Measurements from ENCODE around the gene PLEKHG4.

PLEKHG4 gene

DNA sequence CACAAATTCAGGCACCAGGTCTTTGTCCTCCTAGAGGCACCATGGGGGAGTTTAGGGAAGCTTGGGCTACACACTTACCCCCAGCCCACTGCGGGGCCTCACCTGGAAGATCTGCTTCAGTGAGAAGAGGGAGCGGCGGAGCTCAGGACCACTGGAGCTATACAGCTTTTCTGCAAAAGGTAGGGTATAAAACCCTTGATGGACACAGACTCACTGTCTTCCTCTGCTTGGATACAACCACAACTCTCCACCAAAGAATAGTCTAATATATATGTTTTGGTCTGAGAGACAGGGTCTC is 41.1 kb upstream of the PLEKHG4 start:
- no peaks in the 10 kb centered on the region for H3K27me3 ChIP-seq (ENCODE audit: control insufficient read depth, insufficient read depth, low read length)
- no peak overlapping the region for H3K27ac ChIP-seq
- H2AFZ ChIP-seq: no peak overlapping the region
- TF ChIP-seq, protein P1, sequence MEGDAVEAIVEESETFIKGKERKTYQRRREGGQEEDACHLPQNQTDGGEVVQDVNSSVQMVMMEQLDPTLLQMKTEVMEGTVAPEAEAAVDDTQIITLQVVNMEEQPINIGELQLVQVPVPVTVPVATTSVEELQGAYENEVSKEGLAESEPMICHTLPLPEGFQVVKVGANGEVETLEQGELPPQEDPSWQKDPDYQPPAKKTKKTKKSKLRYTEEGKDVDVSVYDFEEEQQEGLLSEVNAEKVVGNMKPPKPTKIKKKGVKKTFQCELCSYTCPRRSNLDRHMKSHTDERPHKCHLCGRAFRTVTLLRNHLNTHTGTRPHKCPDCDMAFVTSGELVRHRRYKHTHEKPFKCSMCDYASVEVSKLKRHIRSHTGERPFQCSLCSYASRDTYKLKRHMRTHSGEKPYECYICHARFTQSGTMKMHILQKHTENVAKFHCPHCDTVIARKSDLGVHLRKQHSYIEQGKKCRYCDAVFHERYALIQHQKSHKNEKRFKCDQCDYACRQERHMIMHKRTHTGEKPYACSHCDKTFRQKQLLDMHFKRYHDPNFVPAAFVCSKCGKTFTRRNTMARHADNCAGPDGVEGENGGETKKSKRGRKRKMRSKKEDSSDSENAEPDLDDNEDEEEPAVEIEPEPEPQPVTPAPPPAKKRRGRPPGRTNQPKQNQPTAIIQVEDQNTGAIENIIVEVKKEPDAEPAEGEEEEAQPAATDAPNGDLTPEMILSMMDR (IDR thresholded peaks at IDR 0.05): no peak
- no peak overlapping the region for H3K4me2 ChIP-seq (ENCODE audit: low read length)
- no peaks in the 10 kb centered on the region for H3K9me3 ChIP-seq (ENCODE audit: control insufficient read depth, low read length)
- H3K36me3 ChIP-seq (ENCODE audit: control insufficient read depth, insufficient read depth, low read length): no peaks in the 10 kb centered on the region
- H3K9ac ChIP-seq: no peak overlapping the region
- H3K4me3 ChIP-seq (ENCODE audit: low read depth, low read length): no peak overlapping the region
- H3K79me2 ChIP-seq: peaks cover 2% of the 10 kb centered on the region
- H3K4me1 ChIP-seq: no peaks in the 10 kb centered on the region

DNA sequence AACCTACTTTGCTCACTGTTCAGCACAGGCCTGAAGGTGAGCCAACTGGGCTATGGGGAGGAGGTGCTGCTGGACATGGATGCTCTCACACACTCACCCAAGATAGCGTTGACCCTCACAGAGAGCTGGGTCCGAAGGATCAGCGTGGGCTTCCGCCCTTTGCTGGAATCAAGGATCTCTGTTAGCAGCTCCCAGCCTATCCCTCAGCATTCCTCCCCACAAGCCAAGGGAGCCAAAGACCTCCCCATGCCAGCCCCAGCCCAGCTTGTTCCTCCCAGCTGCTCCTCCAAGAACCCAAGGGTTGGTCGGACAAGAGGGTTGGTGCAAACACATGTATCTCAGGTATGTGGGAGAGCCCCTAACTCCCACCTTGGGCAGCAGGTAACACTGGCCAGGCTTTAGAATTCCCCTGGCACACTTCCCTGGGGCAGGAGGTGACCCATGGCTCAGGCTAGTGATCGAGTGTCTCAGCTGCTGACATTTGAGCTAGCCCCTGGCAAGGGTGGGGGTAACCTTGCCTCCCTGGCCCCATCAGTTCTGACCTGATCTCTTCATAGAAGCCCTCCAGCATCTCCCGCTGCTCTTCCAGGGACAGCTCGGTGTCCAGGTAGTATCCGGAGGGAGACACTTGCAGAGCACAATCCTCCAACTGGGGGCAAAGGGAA is 40.4 kb upstream of the PLEKHG4 start:
- TF ChIP-seq, protein P1 (IDR thresholded peaks at IDR 0.05): no peak
- Histone ChIP-seq H3K4me1 (no peaks in the 10 kb centered on the region), H3K27ac (no peak overlapping the region), H3K9ac (no peak overlapping the region), H3K36me3 (ENCODE audit: control insufficient read depth, insufficient read depth, low read length) (no peaks in the 10 kb centered on the region), H3K9me3 (ENCODE audit: control insufficient read depth, low read length) (no peaks in the 10 kb centered on the region), H3K4me2 (ENCODE audit: low read length) (no peak overlapping the region), H2AFZ (no peak overlapping the region), H3K27me3 (ENCODE audit: control insufficient read depth, insufficient read depth, low read length) (no peaks in the 10 kb centered on the region), H3K4me3 (ENCODE audit: low read depth, low read length) (no peak overlapping the region), H3K79me2 (peaks cover 2% of the 10 kb centered on the region)

DNA sequence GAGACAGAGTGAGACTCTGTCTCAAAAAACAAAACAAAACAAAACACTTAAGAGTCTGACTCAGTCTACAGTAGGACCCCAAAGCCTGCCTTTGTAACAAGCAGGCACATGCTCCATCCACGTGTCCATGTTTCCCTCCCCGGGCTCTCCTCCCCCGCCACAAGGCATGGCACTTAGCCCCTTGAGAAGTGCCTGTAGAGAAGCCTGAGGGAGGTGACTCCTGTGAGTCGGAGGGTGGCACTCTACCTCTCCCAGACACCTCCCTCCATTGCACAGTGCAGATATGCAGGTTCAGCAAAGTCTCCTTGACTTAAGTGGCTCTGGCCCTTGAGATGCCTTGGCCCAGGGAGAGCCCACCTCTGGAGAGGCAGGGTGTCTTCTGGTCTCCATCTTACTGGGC is 38.8 kb upstream of the PLEKHG4 start:
- Histone ChIP-seq H3K9me3 (ENCODE audit: control insufficient read depth, low read length) (no peaks in the 10 kb centered on the region), H3K4me3 (ENCODE audit: low read depth, low read length) (no peak overlapping the region), H2AFZ (no peak overlapping the region), H3K27ac (no peak overlapping the region), H3K9ac (no peak overlapping the region), H3K27me3 (ENCODE audit: control insufficient read depth, insufficient read depth, low read length) (no peaks in the 10 kb centered on the region), H3K36me3 (ENCODE audit: control insufficient read depth, insufficient read depth, low read length) (no peaks in the 10 kb centered on the region), H3K4me2 (ENCODE audit: low read length) (no peak overlapping the region), H3K79me2 (peaks cover 2% of the 10 kb centered on the region), H3K4me1 (peaks cover under 1% of the 10 kb centered on the region)
- TF ChIP-seq, protein P1 (IDR thresholded peaks at IDR 0.05): no peak

DNA sequence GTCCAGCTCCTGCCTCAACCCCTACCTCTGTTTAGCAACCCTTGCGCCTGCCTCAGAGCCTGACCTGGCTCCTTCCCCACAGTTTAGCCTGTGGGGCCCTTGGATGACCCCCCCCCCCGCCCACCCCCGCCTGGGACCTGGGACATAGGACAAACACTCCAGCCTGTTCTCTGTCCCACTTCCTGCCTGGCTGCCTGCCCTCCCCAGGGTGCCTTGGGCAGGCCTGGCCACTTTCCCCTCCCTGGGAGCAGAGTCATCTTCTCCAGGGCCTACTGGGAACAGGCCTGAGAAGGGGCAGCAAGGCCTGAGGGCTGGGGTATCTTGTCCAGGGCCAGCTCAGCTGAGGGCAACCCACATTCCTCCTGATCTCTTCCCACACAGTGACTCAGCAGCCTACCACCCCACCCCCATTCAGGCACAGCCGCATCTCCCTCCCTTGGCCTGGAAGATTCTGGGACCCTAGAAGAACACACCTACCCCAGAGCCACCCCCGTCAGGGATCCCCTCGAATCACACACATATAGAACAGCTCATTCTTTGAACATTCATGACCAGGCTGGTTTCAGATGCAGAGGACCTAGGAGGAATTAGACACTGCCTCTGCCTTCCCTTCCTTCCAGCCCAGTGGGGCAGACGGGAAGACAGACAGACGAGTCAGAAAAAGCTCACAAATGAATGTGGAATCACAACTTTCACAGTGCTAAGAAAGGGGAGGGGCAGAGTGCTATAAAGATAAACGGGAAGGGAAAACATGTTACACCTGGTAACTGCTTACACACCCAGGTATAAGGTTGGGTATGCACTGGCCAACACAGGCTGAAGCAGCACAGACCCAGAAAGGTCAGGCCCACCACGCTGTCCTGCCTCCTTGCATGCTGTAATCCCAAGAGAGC is 38.1 kb upstream of the PLEKHG4 start:
- Histone ChIP-seq H3K27me3 (ENCODE audit: control insufficient read depth, insufficient read depth, low read length) (no peaks in the 10 kb centered on the region), H3K79me2 (peaks cover 2% of the 10 kb centered on the region), H3K9me3 (ENCODE audit: control insufficient read depth, low read length) (no peaks in the 10 kb centered on the region), H3K36me3 (ENCODE audit: control insufficient read depth, insufficient read depth, low read length) (no peaks in the 10 kb centered on the region), H3K27ac (peak overlapping the region; percentile 21), H3K9ac (no peak overlapping the region), H3K4me1 (peaks cover 5% of the 10 kb centered on the region), H2AFZ (no peak overlapping the region), H3K4me2 (ENCODE audit: low read length) (no peak overlapping the region), H3K4me3 (ENCODE audit: low read depth, low read length) (no peak overlapping the region)
- TF ChIP-seq, protein P1 (IDR thresholded peaks at IDR 0.05): no peak
